LNCAP (cell line): ENCODE data around the gene MAGEA9B.
"Not testable (repeated sequence)": the region's sequence is repeated elsewhere in the genome, so short reads cannot be mapped to it uniquely, and the experiment has no call there.

Experiments used
- CTCF ChIP-seq: fragments of 450-650 bp; IDR thresholded peaks from 2 replicates; pipeline ENCODE4 v1.5.1; 2017; ENCODE audit warnings: mild to moderate bottlenecking

The MAGEA9B gene

DNA sequence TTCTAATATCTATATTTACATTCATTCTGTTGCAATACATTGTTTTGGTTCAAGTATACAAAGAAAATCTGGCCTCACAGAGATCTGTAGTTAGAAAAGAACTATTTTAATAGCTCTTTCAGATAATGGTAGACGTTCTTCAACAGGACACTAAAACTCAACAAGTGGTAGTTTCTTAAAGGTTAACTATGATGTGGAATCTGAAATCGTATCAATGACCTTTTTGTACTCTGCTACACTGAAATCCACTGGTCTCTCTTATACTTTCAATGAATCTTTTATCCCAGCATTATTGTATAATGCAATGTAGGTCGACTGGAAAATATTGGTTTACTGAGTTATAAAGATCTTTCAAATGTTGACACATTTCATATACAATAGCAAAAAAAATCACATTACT lies 31.6 kb upstream of the MAGEA9B start:
- TF ChIP-seq CTCF = no peak

GRCh38 chrX:149611623-149612175 lies 24.4 kb upstream of the MAGEA9B start:
- TF ChIP-seq CTCF = no peak

DNA sequence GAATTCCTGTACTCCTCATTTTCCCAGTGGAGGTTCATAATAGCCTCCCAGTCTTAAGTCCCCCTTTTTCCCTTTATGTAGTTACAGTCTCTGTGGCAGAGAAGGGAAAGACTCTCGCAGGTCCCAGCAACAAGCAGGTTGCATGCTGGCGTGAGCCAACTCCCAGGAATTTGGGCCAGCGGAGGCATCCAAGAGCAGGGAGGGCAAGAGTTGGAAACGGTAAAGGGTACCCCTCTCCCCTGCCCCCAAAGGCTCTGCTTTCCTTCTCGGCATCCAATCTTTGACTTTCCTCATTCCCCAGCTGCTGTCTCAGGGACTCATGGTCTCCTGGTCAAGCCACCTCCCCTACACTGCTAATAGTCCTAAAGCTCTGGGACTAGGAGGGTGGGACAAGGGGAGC lies 23.3 kb upstream of the MAGEA9B start:
- no peak for TF ChIP-seq CTCF

GRCh38 chrX:149607699-149608098 lies 20.4 kb upstream of the MAGEA9B start:
- TF ChIP-seq CTCF = no peak

- not testable (repeated sequence) for TF ChIP-seq CTCF
Observed at GRCh38 chrX:149595214-149595613, 8.0 kb upstream of the MAGEA9B start, which contains the start of gene HSFX2. TSS of gene HSFX2 (minus strand) at chrX:149595314. CDS start at chrX:149594700, 614 bp downstream.

- no peak for TF ChIP-seq CTCF
Observed at GRCh38 chrX:149572743-149573142, 14.5 kb downstream of the MAGEA9B start.

GRCh38 chrX:149571770-149572169 lies 15.5 kb downstream of the MAGEA9B start:
- no peak for TF ChIP-seq CTCF

- no peak for TF ChIP-seq CTCF
Observed at GRCh38 chrX:149570668-149571067, 16.6 kb downstream of the MAGEA9B start.
